ENCODE measurements around the gene TAF3.

Gene TAF3

GRCh38 chr10:8034466-8035005 lies 216.2 kb downstream of the TAF3 start:
- no peak for DNase-seq (ENCODE audit: low spot score)

GRCh38 chr10:8035006-8035640 lies 216.8 kb downstream of the TAF3 start:
- DNase-seq (ENCODE audit: low spot score) = no peak

- DNase-seq (ENCODE audit: low spot score) = no peak
Measured at GRCh38 chr10:8035641-8036470, 217.6 kb downstream of the TAF3 start.

- no peak for DNase-seq (ENCODE audit: low spot score)
Measured at GRCh38 chr10:8036506-8037198, 218.3 kb downstream of the TAF3 start.

GRCh38 chr10:8037199-8037801 lies 219.0 kb downstream of the TAF3 start:
- no peak for DNase-seq (ENCODE audit: low spot score)

GRCh38 chr10:8037941-8038894 lies 219.9 kb downstream of the TAF3 start:
- no peak for DNase-seq (ENCODE audit: low spot score)

- DNase-seq (ENCODE audit: low spot score) = no peak
Measured at GRCh38 chr10:8039321-8039881, 221.1 kb downstream of the TAF3 start.

GRCh38 chr10:8040651-8041050 lies 222.3 kb downstream of the TAF3 start:
- DNase-seq (ENCODE audit: low spot score) = no peak

- no peak for DNase-seq (ENCODE audit: low spot score)
Measured at GRCh38 chr10:8041284-8041991, 223.1 kb downstream of the TAF3 start.

- no peak for DNase-seq (ENCODE audit: low spot score)
Measured at GRCh38 chr10:8041992-8042720, 223.9 kb downstream of the TAF3 start.

GRCh38 chr10:8042721-8043568 lies 224.6 kb downstream of the TAF3 start:
- DNase-seq (ENCODE audit: low spot score) = no peak

GRCh38 chr10:8043569-8044306 lies 225.4 kb downstream of the TAF3 start:
- no peak for DNase-seq (ENCODE audit: low spot score)

- no peak for DNase-seq (ENCODE audit: low spot score)
Measured at GRCh38 chr10:8044331-8044907, 226.1 kb downstream of the TAF3 start.

GRCh38 chr10:8044908-8045725 lies 226.8 kb downstream of the TAF3 start:
- DNase-seq (ENCODE audit: low spot score) = no peak

- no peak for DNase-seq (ENCODE audit: low spot score)
Measured at GRCh38 chr10:8045726-8046494, 227.6 kb downstream of the TAF3 start.
